GM19193 (cell line): ENCODE results near the gene SGPL1.

ENCODE experiments used
- POLR2A ChIP-seq: IDR thresholded peaks from 4 replicates; pipeline ENCODE4 v1.6.1; 2011; ENCODE audit not compliant: insufficient read depth, insufficient read length; ENCODE audit errors: extremely low read depth

SGPL1 gene

DNA sequence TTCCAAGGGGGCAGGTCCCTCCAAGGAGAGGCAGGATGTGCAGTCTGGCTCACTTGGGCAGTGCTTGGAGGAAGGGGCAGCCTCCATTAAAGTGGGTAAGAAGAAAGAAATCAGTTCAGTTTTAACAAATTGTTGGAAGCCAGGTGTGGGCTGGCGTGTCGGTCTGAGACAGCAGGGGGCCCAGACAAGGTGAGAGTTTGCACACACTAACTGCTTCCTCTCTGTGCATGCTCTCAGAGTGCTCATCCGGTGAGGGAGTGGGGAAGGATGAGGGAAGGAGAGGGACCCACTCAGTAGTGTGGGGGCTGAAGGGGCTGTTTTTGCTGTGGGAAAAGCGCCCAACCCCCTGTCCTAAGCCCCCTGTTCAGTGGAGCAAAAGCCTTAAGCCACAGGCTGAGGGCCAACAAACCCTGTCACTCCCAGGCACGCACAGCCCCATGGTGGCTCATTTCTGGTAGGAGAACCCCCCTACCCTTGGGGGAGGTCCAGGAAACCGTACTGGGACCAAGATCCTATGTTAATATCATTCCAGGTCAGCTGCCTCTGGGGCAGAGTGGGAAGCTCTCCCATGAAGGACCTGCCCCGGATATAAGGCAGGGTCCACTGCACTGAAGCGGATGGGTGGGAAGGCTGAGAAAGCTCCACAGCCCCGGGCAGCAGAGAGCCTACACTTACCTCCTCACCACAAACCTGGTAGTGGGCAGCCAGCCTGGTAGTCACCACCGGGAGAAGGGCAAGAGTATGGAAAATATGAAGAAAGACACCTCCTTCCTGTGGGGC is 77.7 kb downstream of the SGPL1 start:
- TF ChIP-seq POLR2A: no peak

DNA sequence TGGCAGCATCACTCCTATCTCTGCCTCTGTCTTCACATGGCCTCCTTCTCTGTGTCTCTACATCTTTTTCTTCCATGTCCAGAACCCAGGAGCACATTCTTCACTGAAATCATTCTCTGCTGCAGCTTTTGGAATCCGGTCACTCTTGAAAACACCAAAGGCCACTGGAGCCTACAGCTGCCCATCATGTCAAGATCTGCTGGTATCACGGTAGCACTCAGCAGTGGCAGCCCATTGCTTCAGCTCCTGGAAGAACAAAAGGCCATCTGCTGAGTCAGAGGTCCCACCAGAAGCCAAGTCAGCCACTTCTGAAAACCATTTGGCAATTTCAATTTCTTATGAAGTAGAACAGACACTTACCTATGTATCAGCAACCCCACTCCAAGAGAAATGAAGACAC is 78.7 kb downstream of the SGPL1 start:
- TF ChIP-seq POLR2A: no peak

GRCh38 chr10:70896551-70896950 is 80.8 kb downstream of the SGPL1 start:
- no peak for TF ChIP-seq POLR2A

- no peak for TF ChIP-seq POLR2A
Measured at GRCh38 chr10:70898687-70899086, 82.9 kb downstream of the SGPL1 start.

DNA sequence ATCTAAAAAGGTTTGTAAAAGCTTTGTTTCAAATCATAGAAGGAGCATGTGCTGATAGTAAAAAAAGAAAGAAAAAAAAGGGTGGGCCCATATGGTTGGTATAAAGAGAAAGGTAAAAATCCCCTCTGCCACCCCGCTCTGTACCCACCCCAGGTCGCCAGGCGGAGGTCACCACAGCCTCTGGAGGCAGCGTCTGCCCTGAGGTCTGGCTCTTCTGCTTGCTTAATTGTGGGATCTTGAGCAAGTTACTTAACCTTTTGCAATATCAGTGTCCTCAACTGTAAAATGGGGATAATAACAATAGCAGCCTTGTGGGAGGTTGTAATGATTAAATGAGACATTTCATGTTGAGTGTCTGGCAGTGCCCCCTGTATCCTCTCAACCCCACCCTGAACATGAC is 83.3 kb downstream of the SGPL1 start:
- TF ChIP-seq POLR2A: no peak

GRCh38 chr10:70901276-70901878 is 85.6 kb downstream of the SGPL1 start:
- TF ChIP-seq POLR2A: no peak

DNA sequence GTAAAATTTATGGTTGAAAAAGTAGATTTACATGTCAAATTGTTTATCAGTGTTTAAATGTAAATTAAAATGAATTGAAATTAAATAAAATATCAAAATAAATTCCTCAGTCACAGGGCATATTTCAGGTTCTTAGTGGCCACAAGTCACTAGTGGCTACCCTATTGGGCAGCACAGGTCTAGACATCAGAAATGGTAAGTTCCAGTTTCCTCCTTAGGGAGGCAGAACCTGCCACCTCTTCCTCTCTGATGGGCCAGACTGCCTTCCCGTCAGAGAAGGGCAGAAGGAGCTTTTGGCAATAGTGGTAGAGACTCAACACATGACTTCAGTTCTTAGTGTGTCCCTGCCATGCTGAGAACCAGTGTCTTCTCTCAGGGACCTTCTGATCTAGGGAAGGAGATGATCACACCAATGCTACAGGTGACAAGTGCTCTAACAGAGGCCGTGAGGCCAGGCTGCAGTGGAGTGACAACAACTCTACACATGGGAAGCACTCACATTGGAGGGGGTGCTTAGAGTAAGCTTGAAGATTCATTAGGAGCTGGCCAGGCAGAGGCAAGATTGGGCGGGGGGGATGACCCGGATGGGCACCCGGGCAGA is 87.0 kb downstream of the SGPL1 start:
- no peak for TF ChIP-seq POLR2A

DNA sequence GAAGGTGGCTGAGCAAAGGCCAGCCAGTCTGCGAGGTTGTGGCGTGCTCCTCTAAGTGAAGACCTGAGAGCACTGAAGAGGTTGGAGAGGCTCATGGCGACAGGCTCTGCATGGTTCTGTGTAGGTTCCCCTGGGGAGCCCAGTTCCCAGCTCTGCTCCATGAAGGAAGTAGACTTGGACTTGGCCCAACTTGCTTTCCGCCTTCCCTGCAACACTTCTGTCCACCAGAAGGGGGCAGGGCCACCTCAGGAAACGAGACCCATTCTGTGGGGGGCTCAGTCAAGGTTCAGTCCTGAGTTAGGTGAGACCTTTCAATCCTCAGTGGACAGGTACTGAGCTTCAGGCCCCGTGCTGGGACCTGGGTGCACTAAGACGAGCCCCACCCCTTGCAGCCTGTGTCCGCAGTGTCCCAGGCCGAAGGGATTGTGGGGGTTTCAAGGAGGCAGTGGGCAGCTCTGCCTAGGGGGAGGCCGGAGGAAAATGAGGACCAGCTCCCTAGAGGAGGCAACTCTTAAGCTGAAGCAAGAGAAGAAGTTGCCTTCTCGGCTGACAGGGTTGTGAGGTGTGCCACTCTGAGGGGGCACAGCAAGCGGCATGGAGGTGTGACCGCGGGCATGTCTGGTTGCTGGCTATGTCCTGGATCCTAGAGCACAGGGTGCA is 87.6 kb downstream of the SGPL1 start:
- no peak for TF ChIP-seq POLR2A

GRCh38 chr10:70905071-70906021 is 89.6 kb downstream of the SGPL1 start:
- TF ChIP-seq POLR2A: no peak

DNA sequence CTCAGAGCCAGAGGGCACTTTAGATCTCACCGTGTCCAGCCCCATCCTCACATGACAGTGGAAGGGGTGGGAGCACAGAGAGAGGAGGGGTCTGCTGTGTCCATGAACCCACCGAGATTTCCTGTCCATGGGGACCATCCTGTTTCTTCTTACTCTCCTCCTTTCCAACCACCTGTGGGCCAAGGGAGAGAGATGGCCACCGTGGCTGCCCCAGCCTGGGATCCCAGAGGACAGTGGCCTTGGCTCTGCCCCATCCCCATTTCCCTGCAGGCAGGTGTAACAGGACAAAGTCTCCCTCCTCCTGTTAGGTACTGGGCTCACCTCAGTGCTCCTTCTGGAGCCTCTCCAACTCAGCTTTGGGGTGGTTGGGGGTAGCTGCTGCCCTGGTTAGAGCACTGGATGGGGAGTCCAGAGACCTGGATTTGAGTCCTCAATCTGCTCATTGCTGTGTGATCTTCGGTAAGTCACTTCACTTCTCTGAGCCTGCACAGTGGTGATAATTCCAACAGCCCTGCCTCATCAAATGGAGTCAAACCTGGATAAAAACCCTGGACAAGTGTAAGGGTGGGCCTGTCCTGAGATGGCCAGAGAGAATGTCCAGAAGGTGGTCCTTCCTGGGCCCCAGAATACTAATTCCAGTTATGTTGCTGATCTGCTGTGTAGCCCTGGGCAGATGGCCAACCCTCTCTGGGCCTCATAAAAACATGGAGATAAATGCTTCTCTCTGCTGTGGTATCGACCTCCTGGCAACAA is 90.5 kb downstream of the SGPL1 start:
- TF ChIP-seq POLR2A: no peak

DNA sequence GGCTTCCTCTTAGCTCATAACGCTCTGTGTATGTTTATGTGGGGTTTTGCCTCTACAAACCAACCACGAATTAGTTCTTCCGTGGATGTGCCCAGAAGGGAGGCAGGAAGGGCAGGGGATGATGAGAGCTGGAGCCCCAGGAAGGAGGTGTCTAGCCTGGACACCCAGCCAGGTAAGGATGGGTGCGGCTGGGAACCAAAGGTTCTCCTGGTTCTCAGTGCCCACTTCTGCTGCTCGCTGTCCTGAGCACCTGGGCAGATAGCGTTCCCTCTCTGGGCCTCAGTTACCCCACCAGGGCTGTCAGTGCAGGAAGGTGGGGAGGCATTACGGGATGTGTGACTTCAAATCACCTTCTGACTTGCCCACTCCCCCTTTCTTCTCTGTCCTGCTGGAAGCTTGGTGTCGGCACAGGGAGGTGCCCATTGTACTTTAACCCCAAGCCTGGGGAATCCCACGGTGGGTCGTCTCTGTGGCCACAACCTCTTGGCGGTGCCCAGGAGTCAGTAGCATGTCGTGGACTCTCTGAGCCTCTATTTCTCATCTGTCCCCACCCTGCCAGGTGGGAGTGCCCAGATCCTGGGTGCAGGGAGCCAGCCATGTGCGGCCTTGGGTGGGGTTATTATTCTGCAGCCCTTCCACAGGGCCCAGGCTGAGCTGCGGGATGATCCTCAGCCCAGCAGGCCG is 91.3 kb downstream of the SGPL1 start:
- no peak for TF ChIP-seq POLR2A

DNA sequence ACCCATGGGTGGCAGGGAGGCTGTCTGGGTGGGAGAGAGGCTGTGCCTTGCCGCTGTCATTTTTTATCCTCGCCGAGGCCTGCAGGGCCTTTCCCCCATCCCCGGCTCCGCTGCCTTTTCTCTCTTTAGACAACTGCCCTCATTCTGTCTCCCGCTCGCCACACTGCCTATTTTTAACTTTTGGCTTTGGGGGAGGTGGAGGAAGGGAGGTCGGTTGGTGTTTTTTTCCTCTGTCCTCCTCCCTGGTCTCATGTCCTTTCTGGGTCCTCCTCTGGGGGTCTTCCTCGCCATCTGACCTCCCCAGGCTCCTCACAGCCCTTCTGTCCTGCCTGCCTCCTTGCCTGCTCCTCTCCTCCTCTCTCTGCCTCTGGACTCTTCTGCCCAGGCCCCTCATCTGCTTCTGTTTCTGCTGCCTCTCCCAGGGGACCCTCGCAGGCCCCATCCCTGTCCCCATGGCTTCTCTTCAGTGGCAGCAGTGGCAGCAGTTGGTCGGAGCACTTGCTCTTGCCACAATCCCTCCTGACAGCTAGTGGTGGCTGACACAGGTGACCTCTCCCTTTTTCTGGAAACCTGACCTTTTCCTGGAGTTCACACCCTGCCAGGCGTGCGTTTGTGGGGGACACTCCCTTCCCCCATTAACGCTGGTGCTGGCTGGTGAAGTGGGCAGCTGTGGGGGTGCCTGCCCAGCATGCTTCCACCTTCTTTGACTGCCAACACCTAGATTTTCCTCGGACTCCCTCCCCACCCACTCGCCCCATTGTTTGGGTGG is 92.1 kb downstream of the SGPL1 start:
- no peak for TF ChIP-seq POLR2A
